SH-SY5Y (cell line): ENCODE data around the gene LCA5.

Experiments used
- GATA2 ChIP-seq: IDR thresholded peaks from 2 replicates; pipeline ENCODE4 v1.6.1; 2011; ENCODE audit warnings: mild to moderate bottlenecking, low read depth, low read length
- GATA3 ChIP-seq: IDR thresholded peaks from 2 replicates; pipeline ENCODE4 v1.6.1; 2011; ENCODE audit warnings: low read depth, mild to moderate bottlenecking, low read length, moderate library complexity

- no peak for TF ChIP-seq GATA2
- no peak for TF ChIP-seq GATA3
Observed at GRCh38 chr6:79520534-79520933, 16.7 kb downstream of the LCA5 start.
